ENCODE results near the gene SRSF2.

The SRSF2 gene

DNA sequence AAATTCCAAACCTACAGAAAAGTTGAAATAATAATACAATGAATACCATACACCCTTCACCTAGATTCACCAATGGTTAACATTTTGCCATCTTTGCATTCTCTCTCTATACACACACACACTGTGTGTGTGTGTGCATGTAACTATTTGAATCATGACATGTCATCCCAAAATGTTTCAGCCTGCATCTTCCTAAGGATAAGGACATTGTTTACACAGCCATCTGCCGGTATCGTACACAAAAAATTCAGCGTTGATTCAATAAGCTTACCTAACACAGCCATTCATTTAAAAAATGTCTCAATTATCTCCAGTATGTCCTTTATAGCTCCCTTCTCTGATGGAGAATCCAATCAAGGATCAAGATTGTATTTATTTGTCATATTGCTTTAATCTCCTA is 30.3 kb downstream of the SRSF2 start:
- TF ChIP-seq TARDBP (IDR thresholded peaks at IDR 0.05) (no peak), ELF4 (IDR thresholded peaks at IDR 0.05) (no peak), HDGF (IDR thresholded peaks at IDR 0.05; ENCODE audit: borderline replicate concordance) (no peak), CTBP1 (IDR thresholded peaks at IDR 0.05; ENCODE audit: borderline replicate concordance) (no peak), LEF1 (IDR thresholded peaks at IDR 0.05; ENCODE audit: borderline replicate concordance) (no peak), L3MBTL2 (conservative IDR thresholded peaks at IDR 0.05) (no peak), SUZ12 (IDR thresholded peaks at IDR 0.05) (no peak), BHLHE40 (IDR thresholded peaks at IDR 0.05; ENCODE audit: borderline replicate concordance) (no peak), NFRKB (IDR thresholded peaks at IDR 0.05) (no peak), ZNF384 (IDR thresholded peaks at IDR 0.05) (no peak), SP1 (IDR thresholded peaks at IDR 0.05) (no peak), ARNT (IDR thresholded peaks at IDR 0.05) (no peak), FOXA1 (IDR thresholded peaks at IDR 0.05) (no peak)
- TF ChIP-seq, protein P1, sequence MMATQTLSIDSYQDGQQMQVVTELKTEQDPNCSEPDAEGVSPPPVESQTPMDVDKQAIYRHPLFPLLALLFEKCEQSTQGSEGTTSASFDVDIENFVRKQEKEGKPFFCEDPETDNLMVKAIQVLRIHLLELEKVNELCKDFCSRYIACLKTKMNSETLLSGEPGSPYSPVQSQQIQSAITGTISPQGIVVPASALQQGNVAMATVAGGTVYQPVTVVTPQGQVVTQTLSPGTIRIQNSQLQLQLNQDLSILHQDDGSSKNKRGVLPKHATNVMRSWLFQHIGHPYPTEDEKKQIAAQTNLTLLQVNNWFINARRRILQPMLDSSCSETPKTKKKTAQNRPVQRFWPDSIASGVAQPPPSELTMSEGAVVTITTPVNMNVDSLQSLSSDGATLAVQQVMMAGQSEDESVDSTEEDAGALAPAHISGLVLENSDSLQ (IDR thresholded peaks at IDR 0.05), result no peak
- CTCF ChIA-PET, result interaction anchor here (1.6 to 2.3 kb wide), 2 partner anchors 18 to 25 kb away, joined by 4 to 5 read pairs; no protein-coding TSS in a partner anchor
- POLR2A ChIA-PET, result interaction anchor here (5.4 kb wide), 1 partner anchor 9 kb away, joined by 38 read pairs; no protein-coding TSS in a partner anchor
- no peak for DNase-seq (ENCODE audit: extremely low spot score)

DNA sequence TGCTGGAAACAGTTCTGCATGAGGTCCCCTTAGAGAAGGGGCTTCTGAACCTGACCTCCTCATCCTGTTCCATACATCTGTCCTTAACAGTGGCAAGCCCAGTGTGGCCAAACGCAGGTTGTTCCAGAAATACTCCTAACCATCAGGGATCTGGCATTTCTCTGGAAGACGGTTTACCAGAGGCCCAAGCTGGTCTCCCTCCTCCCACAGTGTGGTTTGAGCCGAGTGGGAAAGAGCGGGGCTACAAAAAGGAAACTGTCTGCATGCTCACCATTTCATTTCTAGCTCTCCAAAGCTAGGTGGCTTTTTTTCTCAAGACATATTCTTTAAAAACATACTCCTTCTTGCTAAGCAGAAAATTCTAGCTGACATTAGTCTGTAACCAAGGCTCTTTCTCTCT is 32.3 kb downstream of the SRSF2 start:
- TF ChIP-seq FOXK2 (IDR thresholded peaks at IDR 0.05), result no peak
- TF ChIP-seq LEF1 (IDR thresholded peaks at IDR 0.05; ENCODE audit: borderline replicate concordance), result no peak
- TF ChIP-seq, protein P1 (IDR thresholded peaks at IDR 0.05), result no peak
- no peak for TF ChIP-seq CTBP1 (IDR thresholded peaks at IDR 0.05; ENCODE audit: borderline replicate concordance)
- TF ChIP-seq ELF4 (IDR thresholded peaks at IDR 0.05), result no peak
- TF ChIP-seq ZNF384 (IDR thresholded peaks at IDR 0.05), result no peak
- TF ChIP-seq HDGF (IDR thresholded peaks at IDR 0.05; ENCODE audit: borderline replicate concordance), result no peak
- no peak for TF ChIP-seq SUZ12 (IDR thresholded peaks at IDR 0.05)
- no peak for TF ChIP-seq FOXA1 (IDR thresholded peaks at IDR 0.05)
- TF ChIP-seq TARDBP (IDR thresholded peaks at IDR 0.05), result no peak
- no peak for TF ChIP-seq SP1 (IDR thresholded peaks at IDR 0.05)
- TF ChIP-seq NFRKB (IDR thresholded peaks at IDR 0.05), result no peak
- TF ChIP-seq ARNT (IDR thresholded peaks at IDR 0.05), result no peak
- TF ChIP-seq BHLHE40 (IDR thresholded peaks at IDR 0.05; ENCODE audit: borderline replicate concordance), result no peak
- TF ChIP-seq L3MBTL2 (conservative IDR thresholded peaks at IDR 0.05), result no peak
- CTCF ChIA-PET, result interaction anchor here (1.6 to 1.9 kb wide), 2 partner anchors 9 to 23 kb away, joined by 7 to 9 read pairs; no protein-coding TSS in a partner anchor
- POLR2A ChIA-PET, result interaction anchor here (0.7 kb wide), 1 partner anchor 33 kb away, joined by 3 read pairs; no protein-coding TSS in a partner anchor
- DNase-seq (ENCODE audit: extremely low spot score), result no peak

DNA sequence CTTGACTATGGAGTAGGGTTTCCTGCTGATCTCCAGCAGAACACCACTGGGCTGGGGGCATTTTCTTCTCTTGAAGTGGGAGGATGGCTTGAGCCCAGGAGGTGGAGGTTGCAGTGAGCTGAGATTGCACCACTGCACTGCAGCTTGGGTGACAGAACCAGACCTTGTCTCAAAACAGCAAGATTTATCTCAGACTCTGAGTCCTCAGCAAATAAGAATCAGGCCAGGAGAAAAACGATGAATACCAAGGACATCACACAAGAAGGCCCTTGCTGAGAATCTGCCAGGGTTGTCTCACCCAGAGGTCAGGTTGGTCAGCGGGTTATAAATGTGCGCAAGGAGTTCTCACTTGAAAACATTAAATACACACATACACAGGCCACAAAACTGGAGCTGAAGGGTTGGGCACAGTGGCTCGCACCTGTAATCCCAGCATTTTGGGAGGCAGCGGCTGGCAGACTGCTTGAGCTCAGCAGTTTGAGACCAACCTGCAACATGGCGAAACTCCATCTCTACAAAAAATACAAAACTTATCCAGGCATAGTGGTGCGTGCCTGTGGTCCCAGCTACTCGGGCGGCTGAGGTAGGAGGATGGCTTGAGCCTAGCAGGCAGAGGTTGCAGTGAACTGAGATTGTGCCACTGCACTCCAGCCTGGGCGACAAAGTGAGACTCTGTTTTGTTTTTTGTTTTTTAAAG is 34.0 kb downstream of the SRSF2 start:
- ChIA-PET POLR2A (interaction anchor here (0.6 to 1.2 kb wide), 4 partner anchors 8 to 146 kb away, joined by 3 to 4 read pairs (median 3); partner anchors contain the start of gene MXRA7), CTCF (interaction anchor here (0.6 to 1.9 kb wide), 2 partner anchors 21 to 663 kb away, joined by 3 to 9 read pairs; no protein-coding TSS in a partner anchor)
- no peak for DNase-seq (ENCODE audit: extremely low spot score)
- TF ChIP-seq LEF1 (IDR thresholded peaks at IDR 0.05; ENCODE audit: borderline replicate concordance) (no peak), SUZ12 (IDR thresholded peaks at IDR 0.05) (no peak), FOXK2 (IDR thresholded peaks at IDR 0.05) (no peak), ELF4 (IDR thresholded peaks at IDR 0.05) (no peak)
- TF ChIP-seq, protein P1 (IDR thresholded peaks at IDR 0.05), result no peak

DNA sequence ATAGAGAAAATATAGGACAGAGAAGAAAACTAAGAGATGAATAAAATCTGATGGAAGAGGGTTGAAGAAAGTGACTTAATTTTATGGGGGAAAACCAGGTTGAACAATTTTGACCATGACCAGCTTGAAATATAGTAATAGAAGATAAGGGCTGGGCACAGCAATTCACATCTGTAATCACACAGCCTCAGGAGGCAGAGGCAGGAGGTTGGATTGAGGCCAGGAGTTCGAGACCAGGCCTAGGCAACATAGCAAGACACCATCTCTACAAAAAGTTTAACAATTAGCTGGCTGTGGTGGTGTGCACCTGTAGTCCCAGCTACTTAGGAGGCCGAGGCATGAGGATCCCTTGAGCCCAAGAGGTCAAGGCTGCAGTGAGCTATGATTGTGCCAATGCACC is 35.1 kb downstream of the SRSF2 start:
- DNase-seq (ENCODE audit: extremely low spot score), result no peak
- POLR2A ChIA-PET, result interaction anchor here (1.1 to 2.6 kb wide), 6 partner anchors 8 to 145 kb away, joined by 3 to 18 read pairs (median 5); partner anchors contain the start of genes MXRA7 and SRSF2
- CTCF ChIA-PET, result interaction anchor here (0.6 kb wide), 1 partner anchor 1016 kb away, joined by 4 read pairs; no protein-coding TSS in a partner anchor
- TF ChIP-seq L3MBTL2 (conservative IDR thresholded peaks at IDR 0.05), result no peak
- TF ChIP-seq ZNF384 (IDR thresholded peaks at IDR 0.05), result no peak
- no peak for TF ChIP-seq FOXK2 (IDR thresholded peaks at IDR 0.05)

DNA sequence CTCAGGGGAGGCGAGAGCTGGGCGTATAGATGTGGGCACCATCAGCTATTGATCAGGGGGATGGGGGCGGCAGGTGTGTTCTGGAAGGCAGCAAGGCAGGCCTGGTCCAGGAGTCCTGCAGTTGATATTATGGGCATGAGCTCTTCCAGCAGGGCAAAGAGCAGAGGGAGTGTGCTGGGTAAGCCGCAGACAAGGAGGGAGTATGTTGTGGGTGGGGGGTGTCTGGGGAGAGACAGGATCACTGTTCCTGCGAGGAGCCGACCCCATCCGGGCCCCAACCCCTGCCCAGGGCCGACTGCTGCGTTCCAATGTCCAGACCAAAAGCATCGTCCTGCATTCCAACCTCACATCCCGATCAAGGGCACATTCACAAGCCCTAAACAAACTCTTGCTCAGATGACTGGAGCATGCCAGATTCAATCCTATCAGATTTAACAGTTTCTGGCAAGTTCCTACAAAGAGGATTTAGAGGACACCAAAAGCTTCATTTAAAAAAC is 35.6 kb downstream of the SRSF2 start:
- CTCF ChIA-PET, result interaction anchor here (1.1 kb wide), 1 partner anchor 77 kb away, joined by 4 read pairs; no protein-coding TSS in a partner anchor
- TF ChIP-seq FOXM1 (IDR thresholded peaks at IDR 0.05; ENCODE audit: borderline replicate concordance) (no peak), LEF1 (IDR thresholded peaks at IDR 0.05; ENCODE audit: borderline replicate concordance) (no peak), FOXA1 (IDR thresholded peaks at IDR 0.05) (no peak)
- TF ChIP-seq, protein P1 (IDR thresholded peaks at IDR 0.05), result no peak
- DNase-seq (ENCODE audit: extremely low spot score), result no peak
- POLR2A ChIA-PET, result interaction anchor here (1.1 to 2.6 kb wide), 5 partner anchors 9 to 144 kb away, joined by 3 to 18 read pairs (median 5); partner anchors contain the start of genes MXRA7 and SRSF2

Measured in HEK293T (cell line).